ENCODE measurements around the gene PGK1. TPM values are rescaled to one million over a fixed set of nuclear protein-coding genes. Genes with fewer than 3 reads are reported as not detected.

The PGK1 gene
- total RNA-seq, 1 donor from 2014 or later, result 295 TPM

DNA sequence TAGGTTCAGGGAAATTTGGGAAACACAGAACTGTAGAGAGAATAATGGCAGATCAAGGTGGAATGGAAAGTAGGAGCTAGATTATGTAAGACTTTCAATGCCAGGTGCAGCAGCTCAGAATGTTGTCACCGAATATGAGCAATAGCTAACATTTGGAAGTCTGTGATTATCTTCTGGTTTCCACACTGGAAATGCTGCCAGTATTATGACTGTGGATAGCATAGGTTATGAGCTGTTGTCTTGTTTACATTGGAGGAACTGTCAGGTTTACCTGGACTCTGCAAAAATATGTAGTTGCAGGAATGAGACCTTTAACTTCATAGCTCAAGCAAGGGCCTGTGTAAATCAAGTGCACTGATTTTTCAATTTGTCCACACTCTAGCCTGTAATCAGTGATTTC, 61.4 kb downstream of the PGK1 start:
- no peak for DNase-seq (ENCODE audit: extremely low read depth, low read depth, low spot score)

DNA sequence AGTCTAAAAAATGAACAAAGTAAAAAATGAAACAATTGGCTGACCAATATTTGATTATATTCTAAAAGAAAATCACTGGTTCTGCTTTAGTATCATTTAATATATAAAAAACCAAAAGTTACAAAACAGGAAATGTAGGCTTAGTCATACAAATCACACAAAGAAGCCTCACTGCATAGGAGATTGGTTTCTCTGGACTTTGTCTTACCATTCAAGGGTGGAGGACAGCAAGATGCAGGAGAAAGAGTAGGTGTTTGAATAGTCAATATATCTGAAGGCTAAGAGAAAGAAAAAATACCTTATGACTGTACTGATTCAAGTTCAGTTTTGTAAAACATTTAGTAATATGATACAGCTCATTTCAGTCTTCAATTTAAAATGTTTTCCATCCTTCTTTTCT, 64.0 kb downstream of the PGK1 start:
- DNase-seq (ENCODE audit: extremely low read depth, low read depth, low spot score), result no peak

Other genes starting within 250 kb of the PGK1 start
- gene MAGT1, start 208.8 kb upstream of the PGK1 start, total RNA-seq, result 60.8 and 73.9 TPM in 2 replicates
- 345 and 348 TPM in 2 replicates for gene COX7B, start 204.8 kb upstream of the PGK1 start, total RNA-seq
- gene ATP7A, start 193.6 kb upstream of the PGK1 start, total RNA-seq, result 7.1 and 7.9 TPM in 2 replicates
- gene PGAM4, start 134.6 kb upstream of the PGK1 start, total RNA-seq, result 1.1 TPM in 1 of 2 replicates, not detected in the other
- 11.8 and 18.6 TPM in 2 replicates for gene TAF9B, start 35.4 kb downstream of the PGK1 start, total RNA-seq
- gene CYSLTR1, start 223.4 kb downstream of the PGK1 start, total RNA-seq, result 0.19 and 0.64 TPM in 2 replicates